Measurements from ENCODE around the gene OR6X1. TPM values are rescaled to one million over a fixed set of nuclear protein-coding genes. Genes with fewer than 3 reads are reported as not detected.

The OR6X1 gene
- total and polyA plus RNA-seq, 2 of the 8 experiments (the other 6 are each of a cell fraction or from before 2014, with no cell fraction given): not detected

- ChIA-PET CTCF (ENCODE audit: partially characterized antibody) (interaction anchor here (0.6 to 1.7 kb wide), 4 partner anchors 9 to 83 kb away, joined by 3 read pairs; no protein-coding TSS in a partner anchor), POLR2A (ENCODE audit: partially characterized antibody) (interaction anchor here (0.8 kb wide), 1 partner anchor 26 kb away, joined by 3 read pairs; no protein-coding TSS in a partner anchor)
- no peaks in the 10 kb centered on the region for H3K9me3 ChIP-seq (ENCODE audit: insufficient read depth in 2 of 2, low read depth in 1 of 2, low read length in 1 of 2)
- H3K4ac ChIP-seq (replicated peaks; ENCODE audit: insufficient read length, low read depth, low read length): no peak overlapping the region
- no peaks in the 10 kb centered on the region for H3K27me3 ChIP-seq (replicated peaks in 1 of 4; ENCODE audit: control insufficient read depth in 3 of 4, extremely low read depth in 1 of 4, insufficient read depth in 3 of 4, low read length in 3 of 4)
- 0% methylated on average over 1 of the region's 1 CpG; no CpG with 5 or more reads in 1 of the 2 experiments for WGBS, 2 experiments (ENCODE audit: extremely low coverage in 1 of 2, insufficient coverage in 1 of 2, insufficient read length in 1 of 2, insufficient replicate concordance in 2 of 2, low coverage in 1 of 2, low lambda C conversion rate in 2 of 2, missing lambda C conversion rate in 1 of 2)
- no peaks in the 10 kb centered on the region for H3K79me1 ChIP-seq (ENCODE audit: low read depth, low read length)
- no peak overlapping the region for H3K4me2 ChIP-seq (ENCODE audit: insufficient read depth in 1 of 2, low read depth in 2 of 2, low read length in 2 of 2)
- TF ChIP-seq CTCF (IDR thresholded peaks at IDR 0.05; ENCODE audit: control extremely low read depth in 1 of 3, insufficient read depth in 1 of 3, low read depth in 1 of 3, low read length in 3 of 3): peak in 1 of 3 experiments; percentile 13; a peak in 1 of 4 replicates
- no peak for TF ChIP-seq SP1 (IDR thresholded peaks at IDR 0.05; ENCODE audit: low read depth, low read length)
- peak; percentile 38 to 56; a peak in 3 of 4 replicates for TF ChIP-seq RAD21 (IDR thresholded peaks at IDR 0.05 in 1 of 2, conservative IDR thresholded peaks at IDR 0.05 in 1 of 2; ENCODE audit: low read depth in 2 of 2, low read length in 2 of 2)
- H4K5ac ChIP-seq (ENCODE audit: insufficient read length, low read depth, low read length): no peak overlapping the region
- H2BK120ac ChIP-seq (replicated peaks; ENCODE audit: low read depth, low read length): no peak overlapping the region
- H3K27ac ChIP-seq (ENCODE audit: low read depth, low read length): no peak overlapping the region
- H4K91ac ChIP-seq (replicated peaks; ENCODE audit: insufficient read length, low read length): no peak overlapping the region
- no peaks in the 10 kb centered on the region for H3K79me2 ChIP-seq (ENCODE audit: control insufficient read depth in 1 of 2, insufficient read depth in 2 of 2, low read length in 2 of 2)
- no peak overlapping the region for H2BK15ac ChIP-seq (ENCODE audit: low read length)
- no peak overlapping the region for H3K56ac ChIP-seq (replicated peaks; ENCODE audit: insufficient read length, low read depth, low read length)
- H3K18ac ChIP-seq (ENCODE audit: extremely low read depth, low read length): no peak overlapping the region
- no peaks in the 10 kb centered on the region for H4K20me1 ChIP-seq (replicated peaks in 1 of 2; ENCODE audit: control insufficient read depth in 1 of 2, insufficient read depth in 2 of 2, low read length in 2 of 2)
- no peak overlapping the region for H4K8ac ChIP-seq (ENCODE audit: extremely low read depth, insufficient read depth, low read length)
- no peak overlapping the region for H2BK20ac ChIP-seq (ENCODE audit: low read length)
- no peaks in the 10 kb centered on the region for H3K36me3 ChIP-seq (ENCODE audit: control insufficient read depth in 2 of 4, insufficient read depth in 4 of 4, low read length in 3 of 4)
- H2AFZ ChIP-seq (ENCODE audit: low read length): no peak overlapping the region
- no peak overlapping the region for H3K9ac ChIP-seq (replicated peaks in 1 of 4; ENCODE audit: extremely low read depth in 1 of 4, low read depth in 3 of 4, low read length in 3 of 4)
- no peaks in the 10 kb centered on the region for H3K23me2 ChIP-seq (ENCODE audit: low read depth, low read length)
- FAIRE-seq (no peak), DNase-seq (ENCODE audit: low read depth in 1 of 2, low spot score in 2 of 2) (no peak)
- H3K14ac ChIP-seq (ENCODE audit: insufficient read length): no peak overlapping the region
- H3K23ac ChIP-seq (ENCODE audit: insufficient read length): no peak overlapping the region
- H3K4me1 ChIP-seq (replicated peaks in 1 of 4; ENCODE audit: control insufficient read depth in 3 of 4, insufficient read depth in 4 of 4, low read length in 3 of 4): no peaks in the 10 kb centered on the region
- H3K4me3 ChIP-seq (ENCODE audit: extremely low read depth in 1 of 4, insufficient read depth in 2 of 4, low read depth in 3 of 4, low read length in 4 of 4): no peak overlapping the region
- no peak overlapping the region for H2BK12ac ChIP-seq (ENCODE audit: low read depth, low read length)
- H2AK5ac ChIP-seq (ENCODE audit: low read depth, low read length): no peak overlapping the region
- no peak overlapping the region for H2BK5ac ChIP-seq (ENCODE audit: low read depth, low read length)
These were observed 47.4 kb upstream of the OR6X1 start for GRCh38 chr11:123801765-123802164.
